Lung (tissue), 12 donors: Measurements from ENCODE around the gene SERINC4. TPM values are rescaled to one million over a fixed set of nuclear protein-coding genes. Genes with fewer than 3 reads are reported as not detected.

ENCODE experiments used
- ATAC-seq: fragments of 200-7000 bp; cut with Tn5 transposase; one replicate; pipeline ENCODE4 v1.9.1; 2020; ENCODE audit warnings: moderate number of reproducible peaks; ENCODE audit not compliant: insufficient read depth, low FRiP score
- DNase-seq, 3 donors: peaks; one replicate each; pipeline ENCODE4 v3.0.0-alpha.2; 2013 to 2017
- H3K27ac ChIP-seq, 2 donors: one replicate each; pipeline ENCODE4 v1.5.1; 2013; ENCODE audit warnings: mild to moderate bottlenecking in 2 of 2, moderate library complexity in 2 of 2, control low read depth in 1 of 2, inconsistent platforms in 1 of 2, low read depth in 1 of 2, low read length in 1 of 2
- H3K27me3 ChIP-seq, 3 donors: one replicate each; pipeline ENCODE4 v1.5.1; 2013; ENCODE audit warnings: low read length in 2 of 3; ENCODE audit not compliant: control insufficient read depth in 3 of 3, insufficient read depth in 3 of 3
- H3K36me3 ChIP-seq, 4 donors: one replicate each; pipeline ENCODE4 v1.5.1; 2013; ENCODE audit warnings: low read length in 4 of 4, mild to moderate bottlenecking in 1 of 4, moderate library complexity in 1 of 4; ENCODE audit not compliant: control insufficient read depth in 4 of 4, insufficient read depth in 4 of 4
- H3K4me1 ChIP-seq, 5 donors: one replicate each; pipeline ENCODE4 v1.5.1; 2013; ENCODE audit warnings: low read length in 5 of 5, mild to moderate bottlenecking in 2 of 5, moderate library complexity in 1 of 5; ENCODE audit not compliant: control insufficient read depth in 5 of 5, insufficient read depth in 5 of 5
- H3K4me3 ChIP-seq: one replicate; pipeline ENCODE4 v1.5.1; 2013; ENCODE audit warnings: mild to moderate bottlenecking, control low read depth, moderate library complexity
- H3K9ac ChIP-seq, 2 donors: one replicate each; pipeline ENCODE4 v1.5.1; 2013; ENCODE audit warnings: low read length in 2 of 2, control low read depth in 1 of 2; ENCODE audit not compliant: insufficient read depth in 1 of 2
- H3K9me3 ChIP-seq, 4 donors: one replicate each; pipeline ENCODE4 v1.5.1; 2013; ENCODE audit warnings: low read length in 3 of 4, mild to moderate bottlenecking in 1 of 4, moderate library complexity in 1 of 4; ENCODE audit not compliant: control insufficient read depth in 4 of 4, insufficient read depth in 3 of 4
- WGBS, 2 donors: extraction: QIAGEN DNeasy Blood & Tissue Kit; methylation state at CpG; one replicate each; pipeline ENCODE4 v1.1.7; 2013; 5-methylcytosine and 5-hydroxymethylcytosine counted together
- polyA plus RNA-seq, 2 donors: library from polyadenylated mRNA; stranded (reverse); fragments of 200-250 nt; gene quantifications; one replicate each; pipeline ENCODE4 v1.2.1, GENCODE V29; 2013
- total RNA-seq, 2 donors: library from RNA; depleted of rRNA in 1 of 2; stranded (reverse); fragments of >200 nt in 1 of 2; gene quantifications; one replicate each; pipeline ENCODE4 v1.2.1, GENCODE V29; 2014 to 2021
- TF ChIP-seq, protein P1 (sequence below): IDR thresholded peaks from 2 replicates; pipeline ENCODE4 v1.5.1; 2012; ENCODE audit warnings: mild to moderate bottlenecking; ENCODE audit errors: control extremely low read depth, extremely low read depth
- donor health status: control.
- donor health status: control.
- donor health status: Bipolar disorder and iron deficiency.
- donor health status: healthy.
- donor health status: DM: yes; HTN: yes; CAD: no.

Gene SERINC4
- total and polyA plus RNA-seq, 4 donors, result 0.18 to 0.46 (median 0.24) TPM; not detected in 1

DNA sequence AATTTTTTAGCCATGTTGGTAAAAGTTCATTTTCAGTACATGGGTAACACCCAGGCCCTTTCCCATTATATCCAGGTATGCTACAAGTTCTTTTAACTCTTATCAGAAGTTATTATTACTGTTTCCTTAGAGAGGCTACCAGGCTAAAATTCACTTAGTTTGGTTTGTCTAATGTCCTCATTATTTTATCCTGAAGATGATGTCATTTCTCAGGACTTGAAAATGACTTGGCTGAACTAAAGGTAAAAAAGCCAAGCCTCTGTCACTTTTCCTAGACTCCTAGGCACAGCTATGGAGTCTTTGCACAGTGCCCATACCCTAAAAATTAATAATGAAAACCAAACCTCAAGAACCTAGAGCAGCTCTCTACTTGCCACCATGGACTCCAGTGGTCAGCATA, 27.4 kb downstream of the SERINC4 start:
- ATAC-seq, result no peak
- no peak overlapping the region for H3K4me3 ChIP-seq
- TF ChIP-seq, protein P1, sequence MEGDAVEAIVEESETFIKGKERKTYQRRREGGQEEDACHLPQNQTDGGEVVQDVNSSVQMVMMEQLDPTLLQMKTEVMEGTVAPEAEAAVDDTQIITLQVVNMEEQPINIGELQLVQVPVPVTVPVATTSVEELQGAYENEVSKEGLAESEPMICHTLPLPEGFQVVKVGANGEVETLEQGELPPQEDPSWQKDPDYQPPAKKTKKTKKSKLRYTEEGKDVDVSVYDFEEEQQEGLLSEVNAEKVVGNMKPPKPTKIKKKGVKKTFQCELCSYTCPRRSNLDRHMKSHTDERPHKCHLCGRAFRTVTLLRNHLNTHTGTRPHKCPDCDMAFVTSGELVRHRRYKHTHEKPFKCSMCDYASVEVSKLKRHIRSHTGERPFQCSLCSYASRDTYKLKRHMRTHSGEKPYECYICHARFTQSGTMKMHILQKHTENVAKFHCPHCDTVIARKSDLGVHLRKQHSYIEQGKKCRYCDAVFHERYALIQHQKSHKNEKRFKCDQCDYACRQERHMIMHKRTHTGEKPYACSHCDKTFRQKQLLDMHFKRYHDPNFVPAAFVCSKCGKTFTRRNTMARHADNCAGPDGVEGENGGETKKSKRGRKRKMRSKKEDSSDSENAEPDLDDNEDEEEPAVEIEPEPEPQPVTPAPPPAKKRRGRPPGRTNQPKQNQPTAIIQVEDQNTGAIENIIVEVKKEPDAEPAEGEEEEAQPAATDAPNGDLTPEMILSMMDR, result no peak
- peaks cover 14 to 47% (median 38%) of the 10 kb centered on the region in 4 donors for H3K36me3 ChIP-seq
- H3K27me3 ChIP-seq, result no peaks in the 10 kb centered on the region
- peaks cover 0 to 9% (median 4%) of the 10 kb centered on the region in 5 donors for H3K4me1 ChIP-seq
- no peak overlapping the region for H3K9ac ChIP-seq
- no peak overlapping the region for H3K27ac ChIP-seq
- H3K9me3 ChIP-seq, result no peaks in the 10 kb centered on the region
- DNase-seq, result no peak

DNA sequence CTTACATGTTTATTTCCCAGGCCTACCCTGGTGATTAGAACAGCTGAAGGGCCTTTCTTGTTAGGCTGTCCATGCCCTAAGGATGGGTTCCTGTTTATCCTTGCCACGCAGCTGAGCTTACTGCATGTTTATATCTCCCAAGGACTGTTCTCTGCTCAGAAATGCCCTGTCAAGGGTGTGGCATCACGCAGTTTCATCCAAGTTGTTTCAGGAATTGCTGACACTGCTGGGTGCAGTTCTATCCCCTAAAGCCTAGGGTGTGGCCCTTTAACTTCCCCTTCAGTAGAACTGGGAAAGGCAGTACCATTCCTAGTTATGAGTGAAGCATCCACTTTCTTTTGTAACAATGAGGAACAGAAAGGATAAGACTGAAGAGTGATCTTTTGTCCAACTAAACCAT, 28.2 kb downstream of the SERINC4 start:
- no peak for ATAC-seq
- Histone ChIP-seq H3K4me3 (no peak overlapping the region), H3K9ac (no peak overlapping the region), H3K27ac (peak overlapping the region in 1 of 2 donors; percentile 44), H3K9me3 (no peaks in the 10 kb centered on the region), H3K4me1 (peaks cover 0 to 7% (median 4%) of the 10 kb centered on the region in 5 donors), H3K36me3 (peaks cover 17 to 51% (median 41%) of the 10 kb centered on the region in 4 donors), H3K27me3 (no peaks in the 10 kb centered on the region)
- WGBS, 2 donors, result 45 to 72% methylated on average over 2 of the region's 2 CpGs
- DNase-seq, result no peak
- TF ChIP-seq, protein P1, result no peak

DNA sequence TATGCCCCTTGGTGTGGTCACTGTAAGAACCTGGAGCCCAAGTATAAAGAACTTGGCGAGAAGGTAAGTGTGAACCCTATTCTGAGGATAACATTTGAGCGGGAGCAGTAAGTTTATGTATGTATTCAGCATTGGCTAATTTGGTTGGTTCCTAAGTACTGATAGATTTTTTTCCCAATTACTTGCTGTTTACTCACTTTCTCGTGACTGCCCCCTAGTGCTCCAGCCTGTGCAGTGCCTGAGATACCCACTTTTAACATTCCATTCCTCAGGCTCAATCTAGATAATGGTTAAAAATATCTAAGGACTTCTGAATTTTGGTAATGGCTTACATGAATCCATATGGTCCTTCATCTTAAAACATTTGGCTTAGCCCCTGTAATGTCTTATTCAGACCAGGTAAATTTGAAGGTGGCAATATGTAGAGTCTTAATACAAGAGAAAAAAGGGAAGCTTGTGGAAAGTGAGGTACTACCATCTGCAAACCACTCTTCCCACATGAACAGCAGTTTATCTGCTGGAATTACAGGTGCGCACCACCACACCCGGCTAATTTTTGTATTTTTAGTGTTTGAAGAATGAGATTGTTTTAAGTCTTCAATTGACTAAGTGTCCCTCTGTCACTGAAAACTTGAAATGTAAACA, 30.3 kb downstream of the SERINC4 start:
- Histone ChIP-seq H3K36me3 (peaks cover 22 to 67% (median 55%) of the 10 kb centered on the region in 4 donors), H3K9ac (no peak overlapping the region), H3K4me1 (no peaks in the 10 kb centered on the region), H3K27me3 (no peaks in the 10 kb centered on the region), H3K27ac (no peak overlapping the region), H3K4me3 (no peak overlapping the region), H3K9me3 (no peaks in the 10 kb centered on the region)
- ATAC-seq, result no peak
- TF ChIP-seq, protein P1, result peak; percentile 45
- 69 to 73% methylated on average over 5 of the region's 5 CpGs for WGBS, 2 donors
- peak; percentile 56 to 65 (median 56) for DNase-seq
